ENCODE measurements around the gene TRPC6.

The TRPC6 gene

DNA sequence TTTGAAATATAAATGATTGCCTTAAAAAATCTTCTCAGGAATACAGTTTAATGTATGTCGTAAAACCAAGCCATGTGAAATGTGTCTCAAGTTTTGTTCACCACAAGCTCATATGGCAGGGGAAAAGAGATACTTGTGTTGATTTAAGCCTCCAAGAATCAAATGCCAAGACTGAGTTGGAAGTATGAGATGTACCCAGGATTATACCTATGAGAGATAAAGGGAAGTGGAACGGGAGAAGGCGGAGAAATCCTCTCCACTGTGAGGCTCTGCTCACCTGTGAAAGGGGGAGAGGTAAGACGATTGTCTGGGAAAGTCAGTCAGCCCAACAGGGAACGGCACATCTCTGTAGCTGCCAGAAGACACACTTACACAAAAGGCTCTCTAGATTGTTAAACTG is 124.8 kb downstream of the TRPC6 start:
- no peaks in the 10 kb centered on the region for H3K36me3 ChIP-seq (ENCODE audit: control insufficient read depth, insufficient read depth, low read length)
- WGBS (ENCODE audit: insufficient coverage, insufficient read length): no CpG with 5 or more reads among the region's 5 CpGs
- no peaks in the 10 kb centered on the region for H3K9me3 ChIP-seq (ENCODE audit: control insufficient read depth, insufficient read depth, low read length)
- no peaks in the 10 kb centered on the region for H3K27me3 ChIP-seq (ENCODE audit: control insufficient read depth, insufficient read depth, low read length)
- no peaks in the 10 kb centered on the region for H3K4me1 ChIP-seq (ENCODE audit: control insufficient read depth, insufficient read depth, low read length)
- no peak overlapping the region for H3K27ac ChIP-seq (ENCODE audit: low read length)
- H3K4me3 ChIP-seq (ENCODE audit: low read length): no peak overlapping the region
- no peak for DNase-seq (ENCODE audit: low read depth, low spot score)

DNA sequence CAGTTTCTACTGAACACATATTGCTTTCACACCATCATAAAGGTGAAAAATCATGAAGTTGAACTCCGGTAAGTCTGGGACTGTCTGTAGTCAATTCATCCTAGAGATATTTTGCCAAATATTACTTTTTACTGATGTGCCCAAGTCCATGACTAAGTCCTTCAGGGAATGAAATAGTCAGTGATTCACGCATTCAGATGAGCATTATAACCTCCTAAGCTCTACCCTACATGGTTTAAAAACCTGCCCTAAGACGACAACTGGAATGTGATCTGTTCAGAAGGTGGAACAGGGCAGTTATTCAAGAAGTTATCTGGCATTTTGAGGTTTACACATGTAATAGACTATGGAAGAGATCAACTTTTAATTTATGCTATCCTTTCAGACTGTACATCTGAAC is 125.6 kb downstream of the TRPC6 start:
- WGBS (ENCODE audit: insufficient coverage, insufficient read length): no CpG with 5 or more reads among the region's 3 CpGs
- no peak overlapping the region for H3K27ac ChIP-seq (ENCODE audit: low read length)
- no peak for DNase-seq (ENCODE audit: low read depth, low spot score)

DNA sequence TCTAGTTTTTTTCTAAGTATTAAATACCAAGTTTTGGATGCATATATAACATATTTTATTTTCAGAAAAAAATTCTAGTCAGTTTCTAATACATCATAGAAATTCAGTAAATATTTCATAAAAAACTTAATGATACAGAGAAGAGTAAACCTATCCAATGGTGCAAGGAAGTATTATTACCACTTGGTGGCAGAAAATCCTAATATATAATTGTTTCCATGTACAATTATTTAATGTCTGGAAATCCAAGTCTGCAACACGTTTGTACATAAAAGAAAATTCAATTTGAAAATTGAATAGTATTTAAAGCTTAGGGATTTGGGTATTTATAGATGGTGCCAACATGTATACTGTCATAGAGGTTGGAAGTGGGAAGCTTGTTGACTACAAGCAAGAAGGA is 127.0 kb downstream of the TRPC6 start:
- Histone ChIP-seq H3K4me3 (ENCODE audit: low read length) (no peak overlapping the region), H3K36me3 (ENCODE audit: control insufficient read depth, insufficient read depth, low read length) (no peaks in the 10 kb centered on the region), H3K4me1 (ENCODE audit: control insufficient read depth, insufficient read depth, low read length) (no peaks in the 10 kb centered on the region), H3K27me3 (ENCODE audit: control insufficient read depth, insufficient read depth, low read length) (no peaks in the 10 kb centered on the region), H3K27ac (ENCODE audit: low read length) (no peak overlapping the region), H3K9me3 (ENCODE audit: control insufficient read depth, insufficient read depth, low read length) (no peaks in the 10 kb centered on the region)
- no peak for DNase-seq (ENCODE audit: low read depth, low spot score)
- WGBS (ENCODE audit: insufficient coverage, insufficient read length): no CpG with 5 or more reads among the region's 1 CpG

More for the DNA sequence above, 125.6 kb downstream of the TRPC6 start:
- Histone ChIP-seq H3K36me3 (ENCODE audit: control insufficient read depth, insufficient read depth, low read length) (no peaks in the 10 kb centered on the region), H3K4me1 (ENCODE audit: control insufficient read depth, insufficient read depth, low read length) (no peaks in the 10 kb centered on the region), H3K4me3 (ENCODE audit: low read length) (no peak overlapping the region), H3K9me3 (ENCODE audit: control insufficient read depth, insufficient read depth, low read length) (no peaks in the 10 kb centered on the region), H3K27me3 (ENCODE audit: control insufficient read depth, insufficient read depth, low read length) (no peaks in the 10 kb centered on the region)

DNA sequence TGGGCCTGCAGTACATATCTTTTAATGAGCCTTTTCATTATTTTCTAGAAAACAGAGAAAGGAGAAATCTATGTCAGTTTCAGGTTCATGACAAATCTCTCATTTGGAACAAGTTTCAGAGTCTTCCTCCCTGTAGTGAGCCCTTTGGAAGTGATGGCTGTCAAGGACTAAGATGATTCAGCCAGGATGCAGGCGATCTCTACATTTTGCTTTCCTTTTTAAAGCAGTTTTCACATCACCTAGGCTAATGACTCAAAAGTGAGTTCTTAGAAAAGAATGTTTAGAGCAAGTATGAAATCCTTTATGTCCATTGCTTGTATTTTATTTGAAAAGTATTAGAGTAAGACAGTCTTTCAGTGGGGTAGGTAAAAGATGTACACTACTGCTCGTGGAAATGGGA is 130.1 kb downstream of the TRPC6 start:
- H3K9me3 ChIP-seq (ENCODE audit: control insufficient read depth, insufficient read depth, low read length): no peaks in the 10 kb centered on the region
- no peaks in the 10 kb centered on the region for H3K4me1 ChIP-seq (ENCODE audit: control insufficient read depth, insufficient read depth, low read length)
- no peaks in the 10 kb centered on the region for H3K36me3 ChIP-seq (ENCODE audit: control insufficient read depth, insufficient read depth, low read length)
- H3K27me3 ChIP-seq (ENCODE audit: control insufficient read depth, insufficient read depth, low read length): no peaks in the 10 kb centered on the region
- DNase-seq (ENCODE audit: low read depth, low spot score): no peak
- H3K4me3 ChIP-seq (ENCODE audit: low read length): no peak overlapping the region
- no CpG with 5 or more reads among the region's 2 CpGs for WGBS (ENCODE audit: insufficient coverage, insufficient read length)
- H3K27ac ChIP-seq (ENCODE audit: low read length): no peak overlapping the region

DNA sequence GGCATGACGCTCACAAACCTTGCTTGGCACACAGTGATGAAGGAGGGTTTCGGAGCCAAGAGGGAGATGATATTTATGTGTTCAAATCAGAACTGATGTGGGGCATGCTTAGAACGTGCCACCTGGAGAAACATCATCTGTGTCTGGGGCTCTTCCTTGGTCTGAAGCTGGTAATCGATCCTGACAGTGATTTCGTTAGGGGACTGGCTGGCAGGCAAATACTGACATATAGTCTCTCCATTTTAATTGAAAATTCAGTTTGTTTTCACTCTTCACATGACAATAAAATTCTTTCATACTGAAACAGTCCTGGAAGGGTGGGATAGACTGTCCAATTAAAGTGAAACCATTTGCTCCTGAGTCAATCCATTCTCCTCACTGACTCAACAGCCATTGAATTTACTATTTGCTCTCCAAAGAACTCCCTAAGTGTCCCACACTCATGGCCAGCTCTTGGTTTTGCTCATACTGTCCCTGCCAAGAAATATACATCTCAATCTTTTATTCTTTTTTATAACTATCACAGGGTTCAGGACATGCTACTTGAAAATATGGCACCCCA is 134.8 kb downstream of the TRPC6 start:
- Histone ChIP-seq H3K27me3 (ENCODE audit: control insufficient read depth, insufficient read depth, low read length) (no peaks in the 10 kb centered on the region), H3K27ac (ENCODE audit: low read length) (no peak overlapping the region), H3K9me3 (ENCODE audit: control insufficient read depth, insufficient read depth, low read length) (no peaks in the 10 kb centered on the region), H3K36me3 (ENCODE audit: control insufficient read depth, insufficient read depth, low read length) (no peaks in the 10 kb centered on the region), H3K4me3 (ENCODE audit: low read length) (no peak overlapping the region), H3K4me1 (ENCODE audit: control insufficient read depth, insufficient read depth, low read length) (no peaks in the 10 kb centered on the region)
- WGBS (ENCODE audit: insufficient coverage, insufficient read length): no CpG with 5 or more reads among the region's 5 CpGs
- no peak for DNase-seq (ENCODE audit: low read depth, low spot score)

DNA sequence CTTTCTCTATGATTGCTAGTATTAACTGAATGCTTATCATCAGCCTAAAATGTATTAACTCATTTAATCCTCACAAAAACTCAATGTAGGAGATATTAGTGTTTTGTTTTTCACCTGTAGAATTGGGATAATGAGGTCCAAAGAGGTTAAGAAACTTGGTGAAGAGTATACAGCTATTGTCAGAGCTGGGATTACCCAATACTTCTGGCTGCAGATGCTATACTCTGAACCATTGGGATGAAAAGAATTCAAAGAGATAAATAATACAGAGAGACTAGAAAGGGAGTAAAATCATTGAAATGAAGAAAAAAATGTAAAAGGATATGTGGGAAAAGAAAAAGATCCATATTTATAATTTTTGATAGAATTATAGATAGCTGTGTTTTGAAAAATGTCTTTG is 137.1 kb downstream of the TRPC6 start:
- Histone ChIP-seq H3K27ac (ENCODE audit: low read length) (no peak overlapping the region), H3K36me3 (ENCODE audit: control insufficient read depth, insufficient read depth, low read length) (no peaks in the 10 kb centered on the region), H3K4me1 (ENCODE audit: control insufficient read depth, insufficient read depth, low read length) (no peaks in the 10 kb centered on the region), H3K27me3 (ENCODE audit: control insufficient read depth, insufficient read depth, low read length) (no peaks in the 10 kb centered on the region), H3K9me3 (ENCODE audit: control insufficient read depth, insufficient read depth, low read length) (no peaks in the 10 kb centered on the region), H3K4me3 (ENCODE audit: low read length) (no peak overlapping the region)
- no peak for DNase-seq (ENCODE audit: low read depth, low spot score)

DNA sequence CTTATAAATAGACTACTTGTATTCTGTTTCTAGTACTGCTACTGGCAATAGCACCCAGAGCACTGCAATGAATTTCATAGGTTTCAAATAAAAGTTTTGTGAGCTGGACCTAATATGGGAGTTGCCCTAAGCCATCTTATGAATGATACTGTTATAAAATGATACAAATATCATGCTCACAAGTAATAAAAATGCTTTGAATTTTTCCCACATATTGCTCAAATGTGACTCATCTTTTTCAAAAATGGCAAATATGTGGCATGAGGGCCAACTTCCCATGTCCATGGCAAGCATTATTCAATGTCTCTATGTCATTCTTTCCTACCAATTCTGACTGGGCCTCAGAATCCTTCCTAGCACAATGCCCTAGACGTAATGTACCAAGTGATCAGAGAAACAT is 137.6 kb downstream of the TRPC6 start:
- Histone ChIP-seq H3K4me1 (ENCODE audit: control insufficient read depth, insufficient read depth, low read length) (no peaks in the 10 kb centered on the region), H3K27ac (ENCODE audit: low read length) (no peak overlapping the region)
- no CpG with 5 or more reads among the region's 1 CpG for WGBS (ENCODE audit: insufficient coverage, insufficient read length)

DNA sequence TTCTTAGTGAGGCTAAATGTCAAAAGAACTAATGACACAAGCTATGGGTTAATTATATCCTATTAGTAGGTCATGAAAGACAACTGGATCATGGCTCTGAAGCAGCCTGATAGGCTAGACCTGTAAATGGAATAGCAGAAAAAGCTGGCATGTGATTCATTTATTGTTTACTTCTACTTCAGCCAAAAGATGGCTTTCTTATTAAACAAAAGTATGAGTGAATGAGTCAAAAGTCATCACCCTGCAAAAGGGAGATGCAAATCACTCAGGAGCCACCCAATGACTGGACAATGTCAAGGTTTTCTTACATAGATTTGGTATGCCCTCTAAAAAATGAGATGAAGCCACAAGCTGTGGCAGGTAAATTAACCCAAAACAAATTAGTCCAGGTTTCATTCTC is 138.0 kb downstream of the TRPC6 start:
- no peak for DNase-seq (ENCODE audit: low read depth, low spot score)
- Histone ChIP-seq H3K27me3 (ENCODE audit: control insufficient read depth, insufficient read depth, low read length) (no peaks in the 10 kb centered on the region), H3K4me1 (ENCODE audit: control insufficient read depth, insufficient read depth, low read length) (no peaks in the 10 kb centered on the region), H3K9me3 (ENCODE audit: control insufficient read depth, insufficient read depth, low read length) (no peaks in the 10 kb centered on the region), H3K4me3 (ENCODE audit: low read length) (no peak overlapping the region), H3K36me3 (ENCODE audit: control insufficient read depth, insufficient read depth, low read length) (no peaks in the 10 kb centered on the region), H3K27ac (ENCODE audit: low read length) (no peak overlapping the region)

More for the DNA sequence above, 137.6 kb downstream of the TRPC6 start:
- H3K27me3 ChIP-seq (ENCODE audit: control insufficient read depth, insufficient read depth, low read length): no peaks in the 10 kb centered on the region
- no peaks in the 10 kb centered on the region for H3K9me3 ChIP-seq (ENCODE audit: control insufficient read depth, insufficient read depth, low read length)
- H3K36me3 ChIP-seq (ENCODE audit: control insufficient read depth, insufficient read depth, low read length): no peaks in the 10 kb centered on the region
- DNase-seq (ENCODE audit: low read depth, low spot score): no peak
- H3K4me3 ChIP-seq (ENCODE audit: low read length): no peak overlapping the region

DNA sequence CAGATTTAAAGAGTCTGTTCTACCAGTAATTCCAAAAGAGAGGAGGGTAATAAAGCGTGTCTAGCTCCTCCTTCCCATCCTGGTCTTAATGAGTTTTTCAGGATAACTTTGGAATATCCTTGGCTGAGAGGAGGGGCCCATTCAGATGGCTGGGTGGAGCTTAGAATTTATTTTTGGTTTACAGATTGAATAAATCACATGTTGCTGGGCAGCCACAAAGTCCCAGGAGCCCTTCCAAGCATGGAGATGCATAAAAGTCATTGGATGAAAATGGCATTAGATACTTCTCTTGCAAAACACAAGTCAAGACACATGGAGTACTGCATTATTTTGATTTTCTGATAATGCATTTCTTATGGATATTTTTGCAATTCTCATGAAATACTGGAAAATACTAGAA is 139.0 kb downstream of the TRPC6 start:
- no peak for DNase-seq (ENCODE audit: low read depth, low spot score)
- H3K4me1 ChIP-seq (ENCODE audit: control insufficient read depth, insufficient read depth, low read length): no peaks in the 10 kb centered on the region
- H3K9me3 ChIP-seq (ENCODE audit: control insufficient read depth, insufficient read depth, low read length): no peaks in the 10 kb centered on the region
- H3K4me3 ChIP-seq (ENCODE audit: low read length): no peak overlapping the region
- no CpG with 5 or more reads among the region's 1 CpG for WGBS (ENCODE audit: insufficient coverage, insufficient read length)
- no peaks in the 10 kb centered on the region for H3K36me3 ChIP-seq (ENCODE audit: control insufficient read depth, insufficient read depth, low read length)
- no peaks in the 10 kb centered on the region for H3K27me3 ChIP-seq (ENCODE audit: control insufficient read depth, insufficient read depth, low read length)
- H3K27ac ChIP-seq (ENCODE audit: low read length): no peak overlapping the region

DNA sequence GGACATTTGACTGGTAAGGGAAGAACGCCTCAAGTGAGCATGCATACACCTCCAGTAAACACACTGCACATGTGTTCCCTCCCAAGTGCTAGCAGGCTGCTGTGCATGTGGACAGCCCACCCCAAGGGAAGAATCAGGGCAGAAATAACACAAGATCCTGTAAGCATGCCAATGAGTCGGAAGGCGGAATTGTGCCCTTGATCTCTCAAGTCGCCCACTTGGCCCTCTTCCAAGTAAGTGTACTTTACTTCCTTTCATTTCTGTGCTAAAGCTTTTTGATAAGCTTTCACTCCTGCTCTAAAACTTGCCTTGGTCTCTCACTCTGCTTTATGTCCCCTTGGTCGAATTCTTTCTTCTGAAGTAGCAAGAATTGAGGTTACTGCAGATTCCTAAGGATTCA is 139.6 kb downstream of the TRPC6 start:
- DNase-seq (ENCODE audit: low read depth, low spot score): no peak
- Histone ChIP-seq H3K4me1 (ENCODE audit: control insufficient read depth, insufficient read depth, low read length) (no peaks in the 10 kb centered on the region), H3K4me3 (ENCODE audit: low read length) (no peak overlapping the region), H3K36me3 (ENCODE audit: control insufficient read depth, insufficient read depth, low read length) (no peaks in the 10 kb centered on the region), H3K9me3 (ENCODE audit: control insufficient read depth, insufficient read depth, low read length) (no peaks in the 10 kb centered on the region), H3K27ac (ENCODE audit: low read length) (no peak overlapping the region), H3K27me3 (ENCODE audit: control insufficient read depth, insufficient read depth, low read length) (no peaks in the 10 kb centered on the region)
- no CpG with 5 or more reads among the region's 5 CpGs for WGBS (ENCODE audit: insufficient coverage, insufficient read length)

DNA sequence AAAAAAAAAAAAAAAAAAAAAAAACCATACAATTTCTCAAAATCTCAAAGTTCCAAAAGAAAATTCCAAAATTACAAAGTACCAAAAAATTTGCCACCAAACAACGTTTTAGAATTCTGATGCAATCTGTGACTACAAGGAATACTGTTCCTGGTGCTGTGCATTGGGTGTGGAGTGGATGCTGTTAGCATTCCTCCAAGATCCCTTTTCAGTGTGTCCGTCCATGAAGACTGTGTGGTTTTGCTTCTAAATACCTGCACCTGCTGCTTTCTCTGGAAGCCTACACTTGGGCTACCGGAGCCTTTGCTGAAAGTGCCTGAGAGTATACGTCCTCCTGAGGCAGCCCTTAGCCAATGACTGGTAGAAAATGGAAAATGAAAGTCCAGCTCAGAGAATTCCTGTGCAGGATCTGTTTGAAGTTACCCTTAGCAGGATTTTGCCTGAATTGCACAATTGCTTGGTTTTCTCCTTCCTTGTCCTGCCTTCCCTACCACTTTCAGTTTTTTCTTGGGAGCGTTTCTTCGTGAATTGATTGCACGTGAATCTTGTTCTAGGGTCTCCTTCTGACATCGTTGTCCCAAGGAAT is 140.8 kb downstream of the TRPC6 start:
- Histone ChIP-seq H3K4me3 (ENCODE audit: low read length) (no peak overlapping the region), H3K9me3 (ENCODE audit: control insufficient read depth, insufficient read depth, low read length) (no peaks in the 10 kb centered on the region), H3K36me3 (ENCODE audit: control insufficient read depth, insufficient read depth, low read length) (no peaks in the 10 kb centered on the region), H3K27me3 (ENCODE audit: control insufficient read depth, insufficient read depth, low read length) (no peaks in the 10 kb centered on the region), H3K27ac (ENCODE audit: low read length) (no peak overlapping the region), H3K4me1 (ENCODE audit: control insufficient read depth, insufficient read depth, low read length) (no peaks in the 10 kb centered on the region)
- no peak for DNase-seq (ENCODE audit: low read depth, low spot score)
- WGBS (ENCODE audit: insufficient coverage, insufficient read length): 100% methylated on average over 1 of the region's 8 CpGs
